GM19351 (cell line): ENCODE data around the gene IL13.
"Not testable (repeated sequence)": the region's sequence is repeated elsewhere in the genome, so short reads cannot be mapped to it uniquely, and the experiment has no call there.

Experiments
- ATAC-seq: cut with Tn5 transposase; IDR thresholded peaks from one replicate; pipeline ENCODE4 v1.9.1; 2021; ENCODE audit warnings: mild to moderate bottlenecking, moderate library complexity; ENCODE audit not compliant: unreplicated experiment

The IL13 gene

GRCh38 chr5:132688536-132689339 lies 30.8 kb downstream of the IL13 start:
- ATAC-seq, result no peak

DNA sequence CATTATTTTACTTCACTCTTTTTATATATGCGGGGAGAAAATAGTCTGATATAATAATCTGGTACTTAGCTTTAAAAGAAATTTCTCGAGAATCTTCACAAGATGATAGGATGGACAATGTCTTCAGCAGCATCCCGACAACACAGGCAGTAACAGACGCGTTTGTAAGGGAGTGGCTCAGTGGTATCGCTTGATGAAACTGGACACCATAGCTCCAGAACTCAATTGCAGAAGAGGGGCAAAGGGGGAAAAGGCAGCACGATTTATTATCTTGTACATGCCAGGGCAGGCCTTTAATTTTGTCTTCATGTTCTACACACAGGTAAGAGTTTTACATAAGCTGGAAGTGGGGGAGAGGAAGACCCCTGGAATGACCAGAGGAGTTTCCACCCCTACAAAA lies 31.5 kb downstream of the IL13 start:
- no peak for ATAC-seq

GRCh38 chr5:132690156-132690555 lies 32.2 kb downstream of the IL13 start:
- no peak for ATAC-seq

DNA sequence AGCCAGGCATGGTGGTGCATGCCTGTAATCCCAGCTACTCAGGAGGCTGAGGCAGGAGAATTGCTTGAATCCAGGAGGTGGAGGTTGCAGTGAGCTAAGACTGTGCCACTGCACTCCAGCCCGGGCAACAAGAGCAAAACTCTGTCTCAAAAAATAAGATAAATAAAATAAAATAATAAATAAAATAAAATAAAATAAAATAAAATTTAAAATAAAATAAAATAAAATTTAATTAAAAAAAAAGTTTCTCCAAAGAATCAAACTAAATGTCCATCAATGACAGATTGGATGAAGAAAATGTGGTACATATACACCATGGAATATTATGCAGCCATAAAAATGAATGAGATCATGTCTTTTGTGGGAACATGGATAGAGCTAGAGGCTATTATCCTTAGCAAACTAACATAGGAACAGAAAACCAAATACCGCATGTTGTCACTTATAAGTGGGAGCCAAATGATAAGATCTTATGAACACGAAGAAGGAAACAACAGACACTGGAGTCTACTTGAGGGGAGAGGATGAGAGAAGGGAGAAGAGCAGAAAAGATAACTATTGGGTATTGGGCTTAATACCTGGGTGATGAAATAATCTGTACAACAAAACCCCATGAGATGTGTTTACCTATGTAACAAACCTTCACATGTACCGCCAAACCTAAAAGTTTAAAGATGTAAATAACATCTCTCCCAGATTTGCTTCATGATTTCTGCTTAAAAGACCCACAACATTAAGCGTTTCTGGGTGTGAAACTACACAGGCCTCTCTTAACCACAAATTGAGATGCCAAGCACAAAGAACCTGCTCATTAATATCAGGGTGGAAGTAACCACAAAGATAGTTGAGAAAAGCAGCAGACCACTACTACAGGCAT lies 34.0 kb downstream of the IL13 start:
- not testable (repeated sequence) for ATAC-seq

DNA sequence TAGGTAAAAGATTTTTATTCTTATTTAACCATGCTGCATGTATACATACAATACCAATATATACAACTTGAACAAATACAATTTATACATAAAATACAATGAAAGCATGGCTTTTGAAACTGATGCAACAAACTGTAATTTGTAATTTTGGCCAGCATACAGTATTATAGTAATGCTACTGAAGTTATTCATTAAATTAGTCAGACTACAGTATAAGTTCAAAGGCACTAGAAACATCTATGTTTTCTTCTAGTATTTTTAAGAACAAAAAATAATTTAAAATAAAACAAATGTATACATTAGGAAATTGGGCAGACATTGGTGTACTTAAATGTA lies 34.6 kb downstream of the IL13 start:
- no peak for ATAC-seq

- no peak for ATAC-seq
Measured at GRCh38 chr5:132695956-132696355, 38.0 kb downstream of the IL13 start.

DNA sequence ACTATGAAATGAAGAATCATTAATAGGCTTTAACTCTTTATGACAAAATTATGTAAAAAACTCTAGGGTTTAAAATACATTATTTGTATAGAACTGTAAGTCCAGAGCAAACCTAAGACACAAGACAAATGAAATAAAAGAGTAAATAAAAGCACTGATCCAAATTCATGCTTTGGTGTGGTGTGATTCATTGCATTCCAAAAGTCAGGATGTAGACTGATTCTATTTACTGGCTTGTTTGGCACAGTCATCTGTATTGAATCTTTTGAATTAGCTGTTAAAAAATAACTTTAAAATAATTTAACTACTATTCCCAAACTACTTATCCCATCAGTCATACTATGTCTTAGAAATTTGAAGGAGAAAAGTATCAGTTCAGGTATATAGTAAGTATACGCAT lies 46.9 kb downstream of the IL13 start:
- no peak for ATAC-seq

DNA sequence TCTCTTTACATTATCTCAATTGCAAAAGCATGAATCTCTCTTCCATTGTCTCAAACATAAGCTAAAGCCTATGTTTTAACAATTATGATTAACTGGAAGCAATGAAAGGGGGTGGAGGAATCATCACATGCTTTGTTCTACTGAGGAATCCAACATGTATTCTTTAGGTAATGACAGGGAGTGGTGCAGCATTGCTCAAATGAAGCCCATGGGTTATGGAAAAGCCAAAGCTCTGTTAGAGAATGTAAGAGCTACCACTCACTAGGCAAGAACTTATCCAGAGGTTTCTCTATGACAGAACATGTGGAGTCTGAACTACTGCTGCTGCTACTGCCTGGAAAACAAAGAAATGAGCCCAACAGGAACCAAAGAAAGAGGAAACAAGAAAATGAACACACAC lies 50.7 kb downstream of the IL13 start:
- ATAC-seq, result no peak
